Measurements from ENCODE around the gene PEAR1. TPM values are rescaled to one million over a fixed set of nuclear protein-coding genes. Genes with fewer than 3 reads are reported as not detected.

PEAR1 gene
- total and polyA plus RNA-seq, 2 of the 8 experiments (the other 6 are each of a cell fraction or from before 2014, with no cell fraction given): 0.63 to 0.71 TPM

GRCh38 chr1:156852418-156852874 lies 41.1 kb upstream of the PEAR1 start (continued):
- no peak for TF ChIP-seq BRCA1 (IDR thresholded peaks at IDR 0.05; ENCODE audit: low read depth, low read length)
- no peak for TF ChIP-seq SIRT6 (IDR thresholded peaks at IDR 0.05; ENCODE audit: low read length)
- TF ChIP-seq, protein P1, sequence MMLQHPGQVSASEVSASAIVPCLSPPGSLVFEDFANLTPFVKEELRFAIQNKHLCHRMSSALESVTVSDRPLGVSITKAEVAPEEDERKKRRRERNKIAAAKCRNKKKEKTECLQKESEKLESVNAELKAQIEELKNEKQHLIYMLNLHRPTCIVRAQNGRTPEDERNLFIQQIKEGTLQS (IDR thresholded peaks at IDR 0.05; ENCODE audit: insufficient read depth, low read depth, low read length): no peak
- TF ChIP-seq YY1 (IDR thresholded peaks at IDR 0.05; ENCODE audit: low read depth, low read length): no peak
- TF ChIP-seq CBX8 (IDR thresholded peaks at IDR 0.05; ENCODE audit: borderline replicate concordance, low read depth, low read length): no peak
- TF ChIP-seq TBP (IDR thresholded peaks at IDR 0.05; ENCODE audit: low read depth, low read length): no peak
- TF ChIP-seq RXRA (IDR thresholded peaks at IDR 0.05; ENCODE audit: insufficient read depth, low read depth, low read length): no peak
- no peak for TF ChIP-seq CHD1 (IDR thresholded peaks at IDR 0.05; ENCODE audit: low read depth, low read length)
